MCF 10A (cell line): Measurements from ENCODE around the gene FAN1. TPM values are rescaled to one million over a fixed set of nuclear protein-coding genes. Genes with fewer than 3 reads are reported as not detected.

ENCODE experiments used
- BruUV-seq: library from RNA; stranded (reverse); fragments of 400-500 nt; replicated peaks from 2 replicates; lab custom pipeline; 2021; lab: Mats Ljungman, UMichigan
- CTCF ChIA-PET: fragments of 300-600 bp; sonication (Branson Sonifier 250); formaldehyde crosslinking; extraction: SDS; loops from one replicate; lab custom pipeline; 2021; ENCODE audit warnings: antibody characterized with exemption, inconsistent platforms; lab: Yijun Ruan, JAX
- POLR2A ChIA-PET: fragments of 300-600, 350-650 bp; sonication (Branson Sonifier 250); formaldehyde crosslinking; extraction: SDS; loops from one replicate; lab custom pipeline; 2020; ENCODE audit warnings: antibody characterized with exemption, inconsistent platforms; lab: Yijun Ruan, JAX
- DNase-seq: peaks from one replicate; pipeline ENCODE4 v3.0.0-alpha.2; 2018; ENCODE audit not compliant: unreplicated experiment
- H3K27ac Mint-ChIP-seq: one replicate; pipeline ENCODE4 v1.8.0; 2022; ENCODE audit warnings: mild to moderate bottlenecking, low read depth, mixed read lengths; ENCODE audit not compliant: unreplicated experiment
- H3K27me3 Mint-ChIP-seq: one replicate; pipeline ENCODE4 v1.8.0; 2022; ENCODE audit warnings: mixed read lengths; ENCODE audit not compliant: insufficient read depth, unreplicated experiment
- H3K36me3 Mint-ChIP-seq: one replicate; pipeline ENCODE4 v1.8.0; 2022; ENCODE audit warnings: mild to moderate bottlenecking, moderate library complexity, mixed read lengths; ENCODE audit not compliant: insufficient read depth, unreplicated experiment
- H3K4me1 Mint-ChIP-seq: one replicate; pipeline ENCODE4 v1.8.0; 2022; ENCODE audit warnings: mixed read lengths; ENCODE audit not compliant: insufficient read depth, unreplicated experiment
- H3K4me3 Mint-ChIP-seq: one replicate; pipeline ENCODE4 v1.8.0; 2022; ENCODE audit warnings: mild to moderate bottlenecking, moderate library complexity, mixed read lengths; ENCODE audit not compliant: unreplicated experiment
- H3K9me3 Mint-ChIP-seq: one replicate; pipeline ENCODE4 v1.8.0; 2022; ENCODE audit warnings: mixed read lengths; ENCODE audit not compliant: unreplicated experiment
- CTCF ChIP-seq: fragments of 200-600 bp; IDR thresholded peaks from one replicate; pipeline ENCODE4 v1.8.0; 2022; ENCODE audit warnings: antibody characterized with exemption, mild to moderate bottlenecking; ENCODE audit not compliant: unreplicated experiment
- intact Hi-C: fragments of 100-400 bp; cut with micrococcal nuclease; formaldehyde crosslinking; loops from 2 replicates; pipeline ENCODE4 v1.14.1; 2022
- total RNA-seq: library from RNA; stranded (reverse); gene quantifications from 2 replicates; pipeline ENCODE4 v1.2.3, GENCODE V29; 2022

The FAN1 gene
- total RNA-seq, 1 experiment from 2014 or later, result 22.4 TPM

GRCh38 chr15:30978328-30978727 is 74.6 kb downstream of the FAN1 start:
- intact Hi-C loops, result no loop called here
- no peak for DNase-seq
- H3K4me1 Mint-ChIP-seq, result no peaks in the 10 kb centered on the region
- no peak for TF ChIP-seq CTCF
- ChIA-PET POLR2A (interaction anchor here (0.6 to 3.3 kb wide), 7 partner anchors 8 to 352 kb away, joined by 3 to 16 read pairs (median 4); partner anchors contain the start of genes ARHGAP11B and MTMR10), CTCF (interaction anchor here (1.2 to 1.6 kb wide), 3 partner anchors 10 to 17 kb away, joined by 3 to 6 read pairs (median 4); no protein-coding TSS in a partner anchor)
- BruUV-seq, result no TSS peak
- no peak overlapping the region for H3K27ac Mint-ChIP-seq
- no peaks in the 10 kb centered on the region for H3K27me3 Mint-ChIP-seq
- peaks cover 50% of the 10 kb centered on the region for H3K36me3 Mint-ChIP-seq
- H3K4me3 Mint-ChIP-seq, result no peak overlapping the region
- H3K9me3 Mint-ChIP-seq, result no peaks in the 10 kb centered on the region

- ChIA-PET POLR2A (interaction anchor here (3.3 kb wide), 1 partner anchor 11 kb away, joined by 16 read pairs; the partner anchor contains the start of gene MTMR10), CTCF (interaction anchor here (0.6 to 1.7 kb wide), 4 partner anchors 17 to 509 kb away, joined by 3 to 7 read pairs (median 4); no protein-coding TSS in a partner anchor)
- peaks cover 41% of the 10 kb centered on the region for H3K36me3 Mint-ChIP-seq
- intact Hi-C loops, result no loop called here
- no TSS peak for BruUV-seq
- no peaks in the 10 kb centered on the region for H3K9me3 Mint-ChIP-seq
- no peak overlapping the region for H3K27ac Mint-ChIP-seq
- no peak for TF ChIP-seq CTCF
- DNase-seq, result no peak
- no peak overlapping the region for H3K4me3 Mint-ChIP-seq
- H3K27me3 Mint-ChIP-seq, result no peaks in the 10 kb centered on the region
- peaks cover 7% of the 10 kb centered on the region for H3K4me1 Mint-ChIP-seq
These were observed 75.7 kb downstream of the FAN1 start for GRCh38 chr15:30979457-30979856.

GRCh38 chr15:30984118-30984517 is 80.4 kb downstream of the FAN1 start:
- POLR2A ChIA-PET, result interaction anchor here (0.6 kb wide), 1 partner anchor 31 kb away, joined by 5 read pairs; no protein-coding TSS in a partner anchor
- Mint-ChIP-seq H3K36me3 (peaks cover 28% of the 10 kb centered on the region), H3K4me1 (peaks cover 21% of the 10 kb centered on the region), H3K4me3 (no peak overlapping the region), H3K27ac (no peak overlapping the region), H3K27me3 (no peaks in the 10 kb centered on the region), H3K9me3 (no peaks in the 10 kb centered on the region)
- CTCF ChIA-PET, result interaction anchor here (0.7 kb wide), 1 partner anchor 329 kb away, joined by 3 read pairs; no protein-coding TSS in a partner anchor
- DNase-seq, result no peak
- intact Hi-C loops, result no loop called here
- no TSS peak for BruUV-seq
- TF ChIP-seq CTCF, result no peak

DNA sequence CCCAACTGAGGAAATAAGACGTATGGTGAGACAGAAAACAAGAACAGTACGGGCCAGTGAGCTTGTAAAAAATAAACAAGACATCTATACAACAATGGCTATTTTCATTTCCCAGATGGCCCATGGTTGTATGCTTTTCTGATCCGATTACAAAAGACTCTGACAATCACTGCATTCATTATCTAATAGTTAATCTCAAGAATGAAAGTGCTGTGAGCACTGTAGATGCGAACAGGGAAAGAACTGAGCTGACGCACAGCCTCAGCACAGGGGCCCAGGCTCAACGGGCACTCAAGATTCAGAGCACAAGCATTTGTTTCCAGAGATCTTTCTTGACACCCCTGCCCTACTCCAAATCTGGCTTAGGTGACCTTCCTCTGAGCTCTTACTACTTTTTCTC is 80.8 kb downstream of the FAN1 start:
- TF ChIP-seq CTCF, result no peak
- Mint-ChIP-seq H3K4me1 (peaks cover 21% of the 10 kb centered on the region), H3K4me3 (no peak overlapping the region), H3K36me3 (peaks cover 28% of the 10 kb centered on the region), H3K9me3 (no peaks in the 10 kb centered on the region), H3K27ac (no peak overlapping the region), H3K27me3 (no peaks in the 10 kb centered on the region)
- DNase-seq, result no peak
- BruUV-seq, result no TSS peak
- ChIA-PET POLR2A (no interaction called here), CTCF (no interaction called here)
- intact Hi-C loops, result no loop called here
